Measurements from ENCODE around the gene CLCA2. TPM values are rescaled to one million over a fixed set of nuclear protein-coding genes. Genes with fewer than 3 reads are reported as not detected.

The CLCA2 gene
- polyA plus RNA-seq, 1 donor (not counting 4 experiments of a cell fraction or from before 2014, with no cell fraction given): 407 TPM

GRCh38 chr1:86491171-86491950, 67.4 kb downstream of the CLCA2 start:
- no peak for DNase-seq (ENCODE audit: low read depth, low spot score)
- Histone ChIP-seq H3K9ac (ENCODE audit: control insufficient read depth, extremely low read depth, insufficient read depth, low read length) (no peak overlapping the region), H3K79me2 (ENCODE audit: control insufficient read depth, insufficient read depth, low read length) (no peaks in the 10 kb centered on the region), H3K4me2 (ENCODE audit: control insufficient read depth, extremely low read depth, insufficient read depth, low read depth, low read length) (no peak overlapping the region), H3K27me3 (ENCODE audit: control insufficient read depth, extremely low read depth, insufficient read depth, low read length) (no peaks in the 10 kb centered on the region), H3K27ac (ENCODE audit: control insufficient read depth, insufficient read depth, low read length) (no peak overlapping the region), H3K4me1 (ENCODE audit: control insufficient read depth, extremely low read depth, insufficient read depth, low read length) (no peaks in the 10 kb centered on the region), H3K9me3 (ENCODE audit: control insufficient read depth, low read depth, low read length) (no peaks in the 10 kb centered on the region), H4K20me1 (ENCODE audit: control insufficient read depth, extremely low read depth, insufficient read depth, low read length) (no peaks in the 10 kb centered on the region), H2AFZ (ENCODE audit: control insufficient read depth, low read length) (no peak overlapping the region), H3K36me3 (ENCODE audit: control insufficient read depth in 2 of 2, extremely low read depth in 1 of 2, insufficient read depth in 2 of 2, low read length in 2 of 2) (no peaks in the 10 kb centered on the region), H3K4me3 (ENCODE audit: control insufficient read depth in 2 of 3, extremely low read depth in 1 of 3, insufficient read depth in 2 of 3, low read depth in 1 of 3, low read length in 3 of 3) (no peak overlapping the region), H3K9me1 (ENCODE audit: control insufficient read depth, extremely low read depth, insufficient read depth, low read length) (no peaks in the 10 kb centered on the region)
- no peak for FAIRE-seq
- TF ChIP-seq CTCF (optimal IDR thresholded peaks at IDR 0.05 in 1 of 3, IDR thresholded peaks at IDR 0.05 in 1 of 3, conservative IDR thresholded peaks at IDR 0.05 in 1 of 3; ENCODE audit: extremely low read depth in 1 of 3, insufficient read depth in 2 of 3, low read length in 3 of 3): no peak
- no peak for TF ChIP-seq EZH2 (IDR thresholded peaks at IDR 0.05; ENCODE audit: low read length)
- dilution Hi-C loops (cut with MboI; ENCODE audit: extremely low pct_ligation_motif_present, low sequenced_read_pairs): no loop called here

- Histone ChIP-seq H2AFZ (ENCODE audit: control insufficient read depth, low read length) (no peak overlapping the region), H3K9me1 (ENCODE audit: control insufficient read depth, extremely low read depth, insufficient read depth, low read length) (no peaks in the 10 kb centered on the region), H3K9ac (ENCODE audit: control insufficient read depth, extremely low read depth, insufficient read depth, low read length) (no peak overlapping the region), H3K4me3 (ENCODE audit: control insufficient read depth in 2 of 3, extremely low read depth in 1 of 3, insufficient read depth in 2 of 3, low read depth in 1 of 3, low read length in 3 of 3) (no peak overlapping the region), H4K20me1 (ENCODE audit: control insufficient read depth, extremely low read depth, insufficient read depth, low read length) (no peaks in the 10 kb centered on the region), H3K27me3 (ENCODE audit: control insufficient read depth, extremely low read depth, insufficient read depth, low read length) (no peaks in the 10 kb centered on the region), H3K9me3 (ENCODE audit: control insufficient read depth, low read depth, low read length) (no peaks in the 10 kb centered on the region), H3K36me3 (ENCODE audit: control insufficient read depth in 2 of 2, extremely low read depth in 1 of 2, insufficient read depth in 2 of 2, low read length in 2 of 2) (no peaks in the 10 kb centered on the region), H3K4me2 (ENCODE audit: control insufficient read depth, extremely low read depth, insufficient read depth, low read depth, low read length) (no peak overlapping the region), H3K79me2 (ENCODE audit: control insufficient read depth, insufficient read depth, low read length) (no peaks in the 10 kb centered on the region), H3K4me1 (ENCODE audit: control insufficient read depth, extremely low read depth, insufficient read depth, low read length) (peaks cover 10% of the 10 kb centered on the region), H3K27ac (ENCODE audit: control insufficient read depth, insufficient read depth, low read length) (no peak overlapping the region)
- no peak for TF ChIP-seq CTCF (optimal IDR thresholded peaks at IDR 0.05 in 1 of 3, IDR thresholded peaks at IDR 0.05 in 1 of 3, conservative IDR thresholded peaks at IDR 0.05 in 1 of 3; ENCODE audit: extremely low read depth in 1 of 3, insufficient read depth in 2 of 3, low read length in 3 of 3)
- no peak for TF ChIP-seq EZH2 (IDR thresholded peaks at IDR 0.05; ENCODE audit: low read length)
- dilution Hi-C loops (cut with MboI; ENCODE audit: extremely low pct_ligation_motif_present, low sequenced_read_pairs): no loop called here
- DNase-seq (ENCODE audit: low read depth, low spot score) (no peak), FAIRE-seq (no peak)
Observed at GRCh38 chr1:86498281-86498680, 74.3 kb downstream of the CLCA2 start.

Measured in keratinocyte (primary cell).